Activated CD4-positive, alpha-beta T cell treated with anti-CD3 and anti-CD28 coated beads, Interleukin-2, amount 10 ng/mL, durations not matched to agents 24 days and 14 days (primary cell): ENCODE measurements around the gene PSMG3. TPM values are rescaled to one million over a fixed set of nuclear protein-coding genes. Genes with fewer than 3 reads are reported as not detected.

Source experiments
- DNase-seq: peaks from one replicate; pipeline ENCODE4 v3.0.0; 2022
- H3K27ac Mint-ChIP-seq: one replicate; pipeline ENCODE4 v1.8.0; 2022; ENCODE audit warnings: mild to moderate bottlenecking, mixed read lengths
- H3K27me3 Mint-ChIP-seq: one replicate; pipeline ENCODE4 v1.8.0; 2022; ENCODE audit warnings: mixed read lengths
- H3K36me3 Mint-ChIP-seq: one replicate; pipeline ENCODE4 v1.8.0; 2022; ENCODE audit warnings: low read depth, mild to moderate bottlenecking, mixed read lengths
- H3K4me1 Mint-ChIP-seq: one replicate; pipeline ENCODE4 v1.8.0; 2021; ENCODE audit warnings: mixed read lengths
- H3K4me3 Mint-ChIP-seq: one replicate; pipeline ENCODE4 v1.8.0; 2022; ENCODE audit warnings: mild to moderate bottlenecking, moderate library complexity, mixed read lengths
- H3K9me3 Mint-ChIP-seq: one replicate; pipeline ENCODE4 v1.8.0; 2021; ENCODE audit warnings: mixed read lengths
- intact Hi-C: fragments of 100-400 bp; cut with micrococcal nuclease; formaldehyde crosslinking; loops from one replicate; pipeline ENCODE4 v1.15.1; 2023
- total RNA-seq: library from RNA; stranded (reverse); gene quantifications from 2 replicates; pipeline ENCODE4 v1.2.3, GENCODE V29; 2022

Gene PSMG3
- total RNA-seq, 1 donor from 2014 or later: 58.5 TPM

GRCh38 chr7:1562597-1563051 lies 7.2 kb downstream of the PSMG3 start:
- peaks cover 17% of the 10 kb centered on the region for H3K36me3 Mint-ChIP-seq
- no peaks in the 10 kb centered on the region for H3K27me3 Mint-ChIP-seq
- DNase-seq: no peak
- H3K4me1 Mint-ChIP-seq: no peaks in the 10 kb centered on the region
- H3K4me3 Mint-ChIP-seq: no peak overlapping the region
- H3K27ac Mint-ChIP-seq: no peak overlapping the region
- H3K9me3 Mint-ChIP-seq: no peaks in the 10 kb centered on the region
- intact Hi-C loops: no loop called here

GRCh38 chr7:1562116-1562515 lies 7.7 kb downstream of the PSMG3 start:
- no peaks in the 10 kb centered on the region for H3K9me3 Mint-ChIP-seq
- H3K36me3 Mint-ChIP-seq: peaks cover 14% of the 10 kb centered on the region
- H3K4me1 Mint-ChIP-seq: no peaks in the 10 kb centered on the region
- no peaks in the 10 kb centered on the region for H3K27me3 Mint-ChIP-seq
- no peak for DNase-seq
- H3K27ac Mint-ChIP-seq: no peak overlapping the region
- intact Hi-C loops: no loop called here
- no peak overlapping the region for H3K4me3 Mint-ChIP-seq

- DNase-seq: no peak
- Mint-ChIP-seq H3K36me3 (peaks cover 10% of the 10 kb centered on the region), H3K27me3 (no peaks in the 10 kb centered on the region), H3K27ac (no peak overlapping the region), H3K4me3 (no peak overlapping the region), H3K9me3 (no peaks in the 10 kb centered on the region), H3K4me1 (no peaks in the 10 kb centered on the region)
- intact Hi-C loops: no loop called here
Observed at GRCh38 chr7:1561036-1561940, 8.5 kb downstream of the PSMG3 start.

- intact Hi-C loops: no loop called here
- H3K27me3 Mint-ChIP-seq: no peaks in the 10 kb centered on the region
- no peak overlapping the region for H3K4me3 Mint-ChIP-seq
- no peaks in the 10 kb centered on the region for H3K4me1 Mint-ChIP-seq
- peaks cover 6% of the 10 kb centered on the region for H3K36me3 Mint-ChIP-seq
- H3K27ac Mint-ChIP-seq: no peak overlapping the region
- no peak for DNase-seq
- H3K9me3 Mint-ChIP-seq: no peaks in the 10 kb centered on the region
Observed at GRCh38 chr7:1560620-1561031, 9.2 kb downstream of the PSMG3 start.

- peaks cover 2% of the 10 kb centered on the region for H3K36me3 Mint-ChIP-seq
- H3K27me3 Mint-ChIP-seq: no peaks in the 10 kb centered on the region
- no peak overlapping the region for H3K27ac Mint-ChIP-seq
- intact Hi-C loops: no loop called here
- H3K4me1 Mint-ChIP-seq: no peaks in the 10 kb centered on the region
- H3K4me3 Mint-ChIP-seq: no peak overlapping the region
- no peak for DNase-seq
- H3K9me3 Mint-ChIP-seq: no peaks in the 10 kb centered on the region
Observed at GRCh38 chr7:1559626-1560590, 9.9 kb downstream of the PSMG3 start.

- H3K9me3 Mint-ChIP-seq: no peaks in the 10 kb centered on the region
- intact Hi-C loops: no loop called here
- no peaks in the 10 kb centered on the region for H3K36me3 Mint-ChIP-seq
- H3K27ac Mint-ChIP-seq: no peak overlapping the region
- H3K27me3 Mint-ChIP-seq: no peaks in the 10 kb centered on the region
- no peaks in the 10 kb centered on the region for H3K4me1 Mint-ChIP-seq
- no peak for DNase-seq
- H3K4me3 Mint-ChIP-seq: no peak overlapping the region
Observed at GRCh38 chr7:1558841-1559625, 10.8 kb downstream of the PSMG3 start.

GRCh38 chr7:1558181-1558811 lies 11.5 kb downstream of the PSMG3 start:
- no peaks in the 10 kb centered on the region for H3K36me3 Mint-ChIP-seq
- H3K27ac Mint-ChIP-seq: no peak overlapping the region
- intact Hi-C loops: no loop called here
- no peak overlapping the region for H3K4me3 Mint-ChIP-seq
- DNase-seq: no peak
- H3K27me3 Mint-ChIP-seq: no peaks in the 10 kb centered on the region
- no peaks in the 10 kb centered on the region for H3K9me3 Mint-ChIP-seq
- H3K4me1 Mint-ChIP-seq: no peaks in the 10 kb centered on the region

- Mint-ChIP-seq H3K4me1 (no peaks in the 10 kb centered on the region), H3K27ac (no peak overlapping the region), H3K4me3 (no peak overlapping the region), H3K27me3 (no peaks in the 10 kb centered on the region), H3K9me3 (no peaks in the 10 kb centered on the region), H3K36me3 (no peaks in the 10 kb centered on the region)
- intact Hi-C loops: no loop called here
- no peak for DNase-seq
Observed at GRCh38 chr7:1557771-1558170, 12.1 kb downstream of the PSMG3 start.

GRCh38 chr7:1557006-1557405 lies 12.8 kb downstream of the PSMG3 start:
- no peaks in the 10 kb centered on the region for H3K4me1 Mint-ChIP-seq
- no peak overlapping the region for H3K27ac Mint-ChIP-seq
- intact Hi-C loops: no loop called here
- no peaks in the 10 kb centered on the region for H3K36me3 Mint-ChIP-seq
- no peak overlapping the region for H3K4me3 Mint-ChIP-seq
- H3K9me3 Mint-ChIP-seq: no peaks in the 10 kb centered on the region
- no peak for DNase-seq
- no peaks in the 10 kb centered on the region for H3K27me3 Mint-ChIP-seq

GRCh38 chr7:1555813-1556543 lies 13.9 kb downstream of the PSMG3 start, which contains the start of gene TMEM184A:
Gene TMEM184A, minus strand, starts transcription at chr7:1556205. Its CDS starts 721 bp downstream, at chr7:1555484.
- intact Hi-C loops: no loop called here

GRCh38 chr7:1555046-1555812 lies 14.6 kb downstream of the PSMG3 start:
- Mint-ChIP-seq H3K4me1 (no peaks in the 10 kb centered on the region), H3K27ac (no peak overlapping the region), H3K9me3 (no peaks in the 10 kb centered on the region), H3K27me3 (no peaks in the 10 kb centered on the region), H3K4me3 (no peak overlapping the region), H3K36me3 (no peaks in the 10 kb centered on the region)
- intact Hi-C loops: no loop called here
- DNase-seq: no peak

More at GRCh38 chr7:1555813-1556543, 13.9 kb downstream of the PSMG3 start, which contains the start of gene TMEM184A:
- peak; percentile 76 for DNase-seq
- no peaks in the 10 kb centered on the region for H3K9me3 Mint-ChIP-seq
- H3K4me1 Mint-ChIP-seq: no peaks in the 10 kb centered on the region
- no peaks in the 10 kb centered on the region for H3K27me3 Mint-ChIP-seq
- H3K27ac Mint-ChIP-seq: no peak within 1 kb of the TSS
- H3K4me3 Mint-ChIP-seq: no peak within 1 kb of the TSS
- no peaks in the 10 kb centered on the region for H3K36me3 Mint-ChIP-seq
